ENCODE results near the gene XPOT. TPM values are rescaled to one million over a fixed set of nuclear protein-coding genes. Genes with fewer than 3 reads are reported as not detected.

The XPOT gene
- total RNA-seq, 3 donors from 2014 or later = 41.0 to 71.0 (median 52.7) TPM

DNA sequence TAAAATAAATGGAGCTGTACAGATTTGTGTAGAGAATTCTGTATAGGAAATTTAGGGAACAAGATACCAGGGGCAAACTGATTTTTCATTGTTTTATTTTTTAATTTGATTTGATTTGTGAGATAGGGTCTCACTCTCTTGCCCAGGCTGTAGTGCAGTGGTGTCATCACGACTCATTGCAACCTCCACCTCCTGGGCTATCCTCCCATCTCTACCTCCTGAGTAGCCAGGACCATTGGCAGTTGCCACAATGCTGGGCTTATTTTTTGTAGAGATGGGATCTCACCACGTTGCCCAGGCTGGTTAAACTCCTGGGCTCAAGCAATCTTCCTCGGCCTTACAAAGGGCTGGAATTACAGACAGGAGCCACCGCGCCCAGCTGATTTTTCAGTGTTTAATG lies 29.7 kb downstream of the XPOT start:
- no peaks in the 10 kb centered on the region for H3K36me3 ChIP-seq
- H3K27ac ChIP-seq = no peak overlapping the region
- H3K4me1 ChIP-seq = no peaks in the 10 kb centered on the region
- no peaks in the 10 kb centered on the region for H3K9me3 ChIP-seq
- no peak overlapping the region for H3K4me3 ChIP-seq
- TF ChIP-seq, protein P1, sequence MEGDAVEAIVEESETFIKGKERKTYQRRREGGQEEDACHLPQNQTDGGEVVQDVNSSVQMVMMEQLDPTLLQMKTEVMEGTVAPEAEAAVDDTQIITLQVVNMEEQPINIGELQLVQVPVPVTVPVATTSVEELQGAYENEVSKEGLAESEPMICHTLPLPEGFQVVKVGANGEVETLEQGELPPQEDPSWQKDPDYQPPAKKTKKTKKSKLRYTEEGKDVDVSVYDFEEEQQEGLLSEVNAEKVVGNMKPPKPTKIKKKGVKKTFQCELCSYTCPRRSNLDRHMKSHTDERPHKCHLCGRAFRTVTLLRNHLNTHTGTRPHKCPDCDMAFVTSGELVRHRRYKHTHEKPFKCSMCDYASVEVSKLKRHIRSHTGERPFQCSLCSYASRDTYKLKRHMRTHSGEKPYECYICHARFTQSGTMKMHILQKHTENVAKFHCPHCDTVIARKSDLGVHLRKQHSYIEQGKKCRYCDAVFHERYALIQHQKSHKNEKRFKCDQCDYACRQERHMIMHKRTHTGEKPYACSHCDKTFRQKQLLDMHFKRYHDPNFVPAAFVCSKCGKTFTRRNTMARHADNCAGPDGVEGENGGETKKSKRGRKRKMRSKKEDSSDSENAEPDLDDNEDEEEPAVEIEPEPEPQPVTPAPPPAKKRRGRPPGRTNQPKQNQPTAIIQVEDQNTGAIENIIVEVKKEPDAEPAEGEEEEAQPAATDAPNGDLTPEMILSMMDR (IDR thresholded peaks at IDR 0.05) = no peak
- TF ChIP-seq POLR2A (IDR thresholded peaks at IDR 0.05) = no peak
- TF ChIP-seq POLR2AphosphoS5 (IDR thresholded peaks at IDR 0.05) = no peak
- no peaks in the 10 kb centered on the region for H3K27me3 ChIP-seq
- DNase-seq (ENCODE audit: low spot score in 2 of 2) = no peak
- intact Hi-C loops (cut with DNase I; ENCODE audit: low total_unique reads) = no loop called here

DNA sequence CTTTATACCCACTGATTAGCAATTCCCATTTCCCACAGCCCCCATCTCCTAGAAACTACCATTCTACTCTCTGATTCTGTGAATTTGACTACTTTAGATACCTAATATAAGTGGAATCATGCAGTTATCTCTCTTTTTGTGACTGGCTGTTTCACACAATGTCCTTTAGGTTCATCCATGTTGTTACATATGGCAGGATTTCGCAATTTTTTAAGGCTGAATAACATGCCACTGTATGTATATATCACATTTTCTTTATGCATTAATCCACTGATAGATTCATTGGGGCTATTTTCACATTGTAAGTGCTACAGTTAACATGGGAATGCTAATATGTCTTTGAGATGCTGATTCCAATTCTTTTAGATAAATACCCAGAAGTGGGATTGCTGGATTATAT lies 35.9 kb downstream of the XPOT start:
- H3K4me3 ChIP-seq = no peak overlapping the region
- DNase-seq (ENCODE audit: low spot score in 2 of 2) = no peak
- no peaks in the 10 kb centered on the region for H3K4me1 ChIP-seq
- no peaks in the 10 kb centered on the region for H3K27me3 ChIP-seq
- TF ChIP-seq POLR2AphosphoS5 (IDR thresholded peaks at IDR 0.05) (no peak), POLR2A (IDR thresholded peaks at IDR 0.05) (no peak)
- TF ChIP-seq, protein P1 (IDR thresholded peaks at IDR 0.05) = no peak
- no peaks in the 10 kb centered on the region for H3K9me3 ChIP-seq
- intact Hi-C loops (cut with DNase I; ENCODE audit: low total_unique reads) = no loop called here
- H3K36me3 ChIP-seq = no peaks in the 10 kb centered on the region
- H3K27ac ChIP-seq = no peak overlapping the region

DNA sequence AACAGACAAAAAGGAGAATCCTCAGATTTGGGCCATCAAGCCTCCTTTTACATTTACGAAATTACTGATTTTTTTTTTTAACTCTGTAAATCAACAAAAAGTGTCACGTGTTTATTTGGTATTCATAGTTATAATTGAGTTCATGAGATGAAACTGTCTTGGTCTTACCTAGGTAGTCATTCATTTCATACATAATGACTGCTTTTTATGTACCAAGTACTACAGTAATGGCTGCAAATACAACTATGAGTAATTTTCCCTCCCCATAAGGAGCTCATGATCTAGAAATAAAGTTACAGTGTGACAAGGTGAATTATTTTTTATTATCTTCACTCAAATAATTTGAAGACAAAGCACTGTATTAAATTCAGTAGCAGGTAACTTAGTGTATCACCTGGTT lies 41.3 kb downstream of the XPOT start:
- Histone ChIP-seq H3K27ac (no peak overlapping the region), H3K4me3 (no peak overlapping the region), H3K9me3 (no peaks in the 10 kb centered on the region), H3K36me3 (no peaks in the 10 kb centered on the region), H3K27me3 (no peaks in the 10 kb centered on the region), H3K4me1 (no peaks in the 10 kb centered on the region)
- intact Hi-C loops (cut with DNase I; ENCODE audit: low total_unique reads) = no loop called here
- no peak for DNase-seq (ENCODE audit: low spot score in 2 of 2)
- TF ChIP-seq POLR2AphosphoS5 (IDR thresholded peaks at IDR 0.05) = no peak
- TF ChIP-seq, protein P1 (IDR thresholded peaks at IDR 0.05) = no peak
- TF ChIP-seq POLR2A (IDR thresholded peaks at IDR 0.05) = no peak

DNA sequence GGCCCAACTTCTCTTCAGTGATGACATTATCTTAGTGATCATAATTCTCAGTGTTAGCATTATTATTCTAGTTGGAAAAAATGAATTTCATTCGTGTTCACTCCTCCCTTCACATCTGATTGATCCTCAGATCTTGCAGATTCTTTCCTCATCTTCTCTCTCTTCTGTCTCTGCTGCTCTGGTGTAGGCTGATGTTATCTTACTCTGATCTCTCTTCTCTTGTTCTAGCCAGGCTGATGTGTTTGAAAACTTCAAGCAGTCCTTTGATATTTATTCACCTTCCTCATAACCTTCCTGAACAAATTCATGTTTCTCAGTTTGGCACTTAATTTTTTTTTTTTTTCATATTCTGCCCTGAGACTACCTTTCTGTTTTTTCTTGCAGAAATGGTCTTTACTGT lies 42.1 kb downstream of the XPOT start:
- TF ChIP-seq, protein P1 (IDR thresholded peaks at IDR 0.05) = no peak
- TF ChIP-seq POLR2A (IDR thresholded peaks at IDR 0.05) (no peak), POLR2AphosphoS5 (IDR thresholded peaks at IDR 0.05) (no peak)
- intact Hi-C loops (cut with DNase I; ENCODE audit: low total_unique reads) = no loop called here
- H3K27ac ChIP-seq = no peak overlapping the region
- H3K4me1 ChIP-seq = no peaks in the 10 kb centered on the region
- no peak for DNase-seq (ENCODE audit: low spot score in 2 of 2)
- H3K27me3 ChIP-seq = no peaks in the 10 kb centered on the region
- H3K4me3 ChIP-seq = no peak overlapping the region
- H3K9me3 ChIP-seq = no peaks in the 10 kb centered on the region
- H3K36me3 ChIP-seq = no peaks in the 10 kb centered on the region

DNA sequence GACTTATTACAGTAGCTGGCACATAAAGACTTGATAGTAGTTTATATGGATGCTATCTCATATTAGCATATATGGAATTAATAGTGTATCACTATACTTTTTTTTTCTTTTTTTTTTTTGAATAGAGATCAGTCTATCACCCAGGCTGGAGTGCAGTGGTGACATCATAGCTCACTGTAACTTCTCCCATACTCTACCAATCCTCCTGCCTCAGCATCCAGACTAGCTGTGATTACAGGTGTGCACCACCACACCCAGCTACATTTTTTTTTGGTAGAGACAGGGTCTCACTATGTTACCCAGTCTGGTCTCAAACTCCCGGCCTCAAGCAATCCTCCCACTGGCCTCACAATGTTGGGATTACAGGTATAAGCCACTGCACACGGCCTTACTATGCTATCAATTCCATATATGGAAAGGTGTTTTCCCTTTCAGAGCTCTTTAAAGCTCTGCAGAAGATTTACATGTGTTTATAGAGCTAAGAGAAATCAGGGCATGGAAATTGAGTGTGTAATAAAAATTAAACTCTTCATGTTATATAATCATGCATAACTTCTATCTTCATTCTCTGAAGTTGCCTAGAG lies 46.0 kb downstream of the XPOT start:
- no peak for DNase-seq (ENCODE audit: low spot score in 2 of 2)

More for the DNA sequence above, 46.0 kb downstream of the XPOT start:
- peaks cover 0 to 9% of the 10 kb centered on the region in 2 donors for H3K4me1 ChIP-seq
- H3K27ac ChIP-seq = no peak overlapping the region
- H3K9me3 ChIP-seq = no peaks in the 10 kb centered on the region
- no peaks in the 10 kb centered on the region for H3K36me3 ChIP-seq
- no peaks in the 10 kb centered on the region for H3K27me3 ChIP-seq
- TF ChIP-seq POLR2A (IDR thresholded peaks at IDR 0.05) (no peak), POLR2AphosphoS5 (IDR thresholded peaks at IDR 0.05) (no peak)
- TF ChIP-seq, protein P1 (IDR thresholded peaks at IDR 0.05) = no peak
- intact Hi-C loops (cut with DNase I; ENCODE audit: low total_unique reads) = no loop called here
- H3K4me3 ChIP-seq = no peak overlapping the region
